Measurements from ENCODE around the gene CDH1. TPM values are rescaled to one million over a fixed set of nuclear protein-coding genes. Genes with fewer than 3 reads are reported as not detected.

The CDH1 gene
- polyA plus RNA-seq (2012; rRNA removed), result not detected in 2 replicates
- 0.01 TPM in 1 of 2 replicates, not detected in the other for polyA plus RNA-seq (2012; cell fraction: cytosol; rRNA removed)
- polyA plus RNA-seq (2012; cell fraction: nucleus; rRNA removed), result not detected in 2 replicates

DNA sequence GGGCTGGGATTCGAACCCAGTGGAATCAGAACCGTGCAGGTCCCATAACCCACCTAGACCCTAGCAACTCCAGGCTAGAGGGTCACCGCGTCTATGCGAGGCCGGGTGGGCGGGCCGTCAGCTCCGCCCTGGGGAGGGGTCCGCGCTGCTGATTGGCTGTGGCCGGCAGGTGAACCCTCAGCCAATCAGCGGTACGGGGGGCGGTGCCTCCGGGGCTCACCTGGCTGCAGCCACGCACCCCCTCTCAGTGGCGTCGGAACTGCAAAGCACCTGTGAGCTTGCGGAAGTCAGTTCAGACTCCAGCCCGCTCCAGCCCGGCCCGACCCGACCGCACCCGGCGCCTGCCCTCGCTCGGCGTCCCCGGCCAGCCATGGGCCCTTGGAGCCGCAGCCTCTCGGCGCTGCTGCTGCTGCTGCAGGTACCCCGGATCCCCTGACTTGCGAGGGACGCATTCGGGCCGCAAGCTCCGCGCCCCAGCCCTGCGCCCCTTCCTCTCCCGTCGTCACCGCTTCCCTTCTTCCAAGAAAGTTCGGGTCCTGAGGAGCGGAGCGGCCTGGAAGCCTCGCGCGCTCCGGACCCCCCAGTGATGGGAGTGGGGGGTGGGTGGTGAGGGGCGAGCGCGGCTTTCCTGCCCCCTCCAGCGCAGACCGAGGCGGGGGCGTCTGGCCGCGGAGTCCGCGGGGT, at the start of gene CDH1:
CDH1 (plus strand) TSS at position 247 of the 684 bp plus-strand sequence; CDS start at position 371, 124 bp downstream.
- TF ChIP-seq NFIC (IDR thresholded peaks at IDR 0.05; ENCODE audit: borderline replicate concordance) (no peak), GATA2 (CRISPR knock-in tag; IDR thresholded peaks at IDR 0.05) (no peak), NRF1 (IDR thresholded peaks at IDR 0.05; ENCODE audit: low read depth, low read length) (no peak), YY1 (IDR thresholded peaks at IDR 0.05; ENCODE audit: low read depth) (no peak)
- TF ChIP-seq, protein P1, sequence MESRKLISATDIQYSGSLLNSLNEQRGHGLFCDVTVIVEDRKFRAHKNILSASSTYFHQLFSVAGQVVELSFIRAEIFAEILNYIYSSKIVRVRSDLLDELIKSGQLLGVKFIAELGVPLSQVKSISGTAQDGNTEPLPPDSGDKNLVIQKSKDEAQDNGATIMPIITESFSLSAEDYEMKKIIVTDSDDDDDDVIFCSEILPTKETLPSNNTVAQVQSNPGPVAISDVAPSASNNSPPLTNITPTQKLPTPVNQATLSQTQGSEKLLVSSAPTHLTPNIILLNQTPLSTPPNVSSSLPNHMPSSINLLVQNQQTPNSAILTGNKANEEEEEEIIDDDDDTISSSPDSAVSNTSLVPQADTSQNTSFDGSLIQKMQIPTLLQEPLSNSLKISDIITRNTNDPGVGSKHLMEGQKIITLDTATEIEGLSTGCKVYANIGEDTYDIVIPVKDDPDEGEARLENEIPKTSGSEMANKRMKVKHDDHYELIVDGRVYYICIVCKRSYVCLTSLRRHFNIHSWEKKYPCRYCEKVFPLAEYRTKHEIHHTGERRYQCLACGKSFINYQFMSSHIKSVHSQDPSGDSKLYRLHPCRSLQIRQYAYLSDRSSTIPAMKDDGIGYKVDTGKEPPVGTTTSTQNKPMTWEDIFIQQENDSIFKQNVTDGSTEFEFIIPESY (IDR thresholded peaks at IDR 0.05; ENCODE audit: borderline replicate concordance, low read depth), result no peak
- Histone ChIP-seq H3K9me2 (no peaks in the 10 kb centered on the region), H3K4me1 (ENCODE audit: control insufficient read depth in 1 of 2, insufficient read depth in 2 of 2, low read depth in 1 of 2, low read length in 1 of 2) (peaks cover 0 to 8% of the 10 kb centered on the region in 2 experiments; a peak in 1 of 4 replicates), H3F3A (replicated peaks; ENCODE audit: insufficient read depth) (no peaks in the 10 kb centered on the region), H3K27ac (ENCODE audit: low read depth in 2 of 2, low read length in 1 of 2) (no peak within 1 kb of the TSS), H3K4me3 (ENCODE audit: low read depth in 2 of 2, low read length in 1 of 2) (peak within 1 kb of the TSS in 1 of 2 experiments; percentile 33; a peak in 1 of 4 replicates), H3K79me2 (ENCODE audit: insufficient read depth) (no peaks in the 10 kb centered on the region), H3K27me3 (ENCODE audit: insufficient read depth) (peaks cover 16% of the 10 kb centered on the region; the same call in 1 of the 2 replicates), H3K36me3 (replicated peaks in 1 of 2; ENCODE audit: control insufficient read depth in 1 of 2, insufficient read depth in 2 of 2, low read length in 1 of 2) (no peaks in the 10 kb centered on the region), H2AFZ (ENCODE audit: low read depth) (no peak within 1 kb of the TSS), H4K20me1 (ENCODE audit: insufficient read depth) (no peaks in the 10 kb centered on the region), H3K4me2 (no peak within 1 kb of the TSS), H3K9ac (no peak within 1 kb of the TSS), H3K9me3 (no peaks in the 10 kb centered on the region)
- 16% methylated on average over 22 of the region's 63 CpGs for WGBS (ENCODE audit: low lambda C conversion rate)
- peak; percentile 73 for DNase-seq
- ChIA-PET POLR2A (no interaction called here), CTCF (interaction anchor here (0.7 kb wide), 1 partner anchor 147 kb away, joined by 3 read pairs; no protein-coding TSS in a partner anchor)

DNA sequence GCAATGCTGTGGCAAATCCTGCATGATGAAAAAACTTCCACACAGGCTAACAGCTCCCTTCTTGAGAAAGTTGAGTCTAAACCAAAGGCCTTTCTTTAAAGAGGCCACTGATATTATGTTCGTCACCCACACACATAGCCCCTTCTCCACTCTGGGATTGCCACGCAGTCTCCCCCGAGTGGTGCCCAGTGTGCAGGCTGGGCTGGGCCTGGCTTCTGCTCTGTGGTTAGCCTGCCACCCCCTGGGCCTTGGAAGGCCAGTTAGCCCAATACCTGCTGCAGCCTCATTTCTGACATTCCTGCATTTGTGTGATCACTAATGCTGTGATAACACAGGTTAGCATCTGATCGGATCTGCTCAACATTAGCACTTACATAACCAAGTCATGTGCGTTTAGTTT, 47.2 kb upstream of the CDH1 start:
- Histone ChIP-seq H3K9ac (no peak overlapping the region), H2AFZ (ENCODE audit: low read depth) (no peak overlapping the region), H4K20me1 (ENCODE audit: insufficient read depth) (no peaks in the 10 kb centered on the region), H3K9me3 (no peaks in the 10 kb centered on the region), H3K9me2 (no peaks in the 10 kb centered on the region), H3K4me2 (no peak overlapping the region), H3K36me3 (replicated peaks in 1 of 2; ENCODE audit: control insufficient read depth in 1 of 2, insufficient read depth in 2 of 2, low read length in 1 of 2) (no peaks in the 10 kb centered on the region), H3K27me3 (ENCODE audit: insufficient read depth) (no peaks in the 10 kb centered on the region), H3K4me3 (ENCODE audit: low read depth in 2 of 2, low read length in 1 of 2) (no peak overlapping the region), H3K4me1 (ENCODE audit: control insufficient read depth in 1 of 2, insufficient read depth in 2 of 2, low read depth in 1 of 2, low read length in 1 of 2) (no peaks in the 10 kb centered on the region), H3K79me2 (ENCODE audit: insufficient read depth) (no peaks in the 10 kb centered on the region), H3K27ac (ENCODE audit: low read depth in 2 of 2, low read length in 1 of 2) (no peak overlapping the region), H3F3A (replicated peaks; ENCODE audit: insufficient read depth) (no peaks in the 10 kb centered on the region)
- 56% methylated on average over 4 of the region's 5 CpGs for WGBS (ENCODE audit: low lambda C conversion rate)
- CTCF ChIA-PET, result interaction anchor here (1.0 to 1.3 kb wide), 3 partner anchors 17 to 161 kb away, joined by 3 to 4 read pairs (median 3); no protein-coding TSS in a partner anchor
- no peak for TF ChIP-seq RAD21 (IDR thresholded peaks at IDR 0.05; ENCODE audit: low read length)
- TF ChIP-seq, protein P2, sequence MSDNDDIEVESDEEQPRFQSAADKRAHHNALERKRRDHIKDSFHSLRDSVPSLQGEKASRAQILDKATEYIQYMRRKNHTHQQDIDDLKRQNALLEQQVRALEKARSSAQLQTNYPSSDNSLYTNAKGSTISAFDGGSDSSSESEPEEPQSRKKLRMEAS (IDR thresholded peaks at IDR 0.05; ENCODE audit: low read depth), result no peak
- no peak for TF ChIP-seq CHD2 (IDR thresholded peaks at IDR 0.05; ENCODE audit: low read length, partially characterized antibody)
- TF ChIP-seq FOXJ3 (CRISPR knock-in tag; IDR thresholded peaks at IDR 0.05), result no peak
- TF ChIP-seq FOXM1 (IDR thresholded peaks at IDR 0.05; ENCODE audit: low read depth), result no peak
- TF ChIP-seq EZH2phosphoT487 (IDR thresholded peaks at IDR 0.05; ENCODE audit: borderline replicate concordance, low read depth), result no peak
- POLR2A ChIA-PET, result no interaction called here
- DNase-seq, result no peak

Measured in SK-N-SH (cell line).